Osteoblast (primary cell): Measurements from ENCODE around the gene CFL1. TPM values are rescaled to one million over a fixed set of nuclear protein-coding genes. Genes with fewer than 3 reads are reported as not detected.

Source experiments
- DNase-seq: peaks from one replicate; pipeline ENCODE4 v3.0.0; 2011; ENCODE audit warnings: low spot score, mixed read lengths; ENCODE audit not compliant: insufficient read length; ENCODE audit errors: missing footprints
- H2AFZ ChIP-seq: 2 replicates; pipeline ENCODE4 v1.6.0; 2011; ENCODE audit warnings: mild to moderate bottlenecking, low read length
- H3K27ac ChIP-seq: 2 replicates; pipeline ENCODE4 v1.5.1; 2011; ENCODE audit warnings: mild to moderate bottlenecking, low read depth, low read length, moderate library complexity
- H3K27me3 ChIP-seq: 2 replicates; pipeline ENCODE4 v1.6.0; 2012; ENCODE audit warnings: mild to moderate bottlenecking, control low read depth, inconsistent platforms, low read length, moderate library complexity; ENCODE audit not compliant: insufficient read depth
- H3K36me3 ChIP-seq: 2 replicates; pipeline ENCODE4 v1.5.1; 2011; ENCODE audit warnings: mild to moderate bottlenecking, low read length, control low read depth, moderate library complexity; ENCODE audit not compliant: insufficient read depth
- H3K4me1 ChIP-seq: 2 replicates; pipeline ENCODE4 v1.5.1; 2011; ENCODE audit warnings: mild to moderate bottlenecking, low read length, control low read depth, moderate library complexity; ENCODE audit not compliant: insufficient read depth
- H3K4me2 ChIP-seq: 2 replicates; pipeline ENCODE4 v1.6.0; 2011; ENCODE audit warnings: mild to moderate bottlenecking, low read length; ENCODE audit not compliant: insufficient read depth
- H3K4me3 ChIP-seq: fragments of 200-600 bp; sonication (generic); 3 replicates; pipeline ENCODE4 v1.5.1; 2012; ENCODE audit warnings: mild to moderate bottlenecking, low read length, inconsistent platforms; ENCODE audit not compliant: insufficient read depth
- H3K79me2 ChIP-seq: 2 replicates; pipeline ENCODE4 v1.6.0; 2012; ENCODE audit warnings: mild to moderate bottlenecking, low read length, control low read depth, inconsistent platforms; ENCODE audit not compliant: insufficient read depth
- H3K9me3 ChIP-seq: 2 replicates; pipeline ENCODE4 v1.5.1; 2011; ENCODE audit warnings: low read depth, low read length, control low read depth
- H4K20me1 ChIP-seq: 2 replicates; pipeline ENCODE4 v1.6.0; 2012; ENCODE audit warnings: mild to moderate bottlenecking, low read length, control low read depth; ENCODE audit not compliant: insufficient read depth
- CTCF ChIP-seq: IDR thresholded peaks from 2 replicates; pipeline ENCODE4 v1.5.1; 2011; ENCODE audit warnings: mild to moderate bottlenecking, low read depth, low read length, moderate library complexity; ENCODE audit errors: extremely low read depth
- total RNA-seq: library from RNA; depleted of rRNA; stranded (reverse); fragments of >200 nt; gene quantifications from 2 replicates; pipeline ENCODE4 v1.2.3, GENCODE V29; 2012

Gene CFL1
- total RNA-seq, 1 donor, result 704 TPM

GRCh38 chr11:65898656-65899355 lies 40.8 kb upstream of the CFL1 start:
- Histone ChIP-seq H3K9me3 (no peaks in the 10 kb centered on the region), H3K27me3 (no peaks in the 10 kb centered on the region), H3K27ac (peak overlapping the region; percentile 95), H4K20me1 (peaks cover 30% of the 10 kb centered on the region), H3K4me1 (peaks cover 71% of the 10 kb centered on the region), H3K79me2 (peaks cover 66% of the 10 kb centered on the region), H2AFZ (no peak overlapping the region), H3K4me3 (peak overlapping the region; percentile 95), H3K4me2 (peak overlapping the region; percentile 81), H3K36me3 (peaks cover 37% of the 10 kb centered on the region)
- TF ChIP-seq CTCF, result no peak
- no peak for DNase-seq

- Histone ChIP-seq H3K4me2 (peak overlapping the region; percentile 81), H3K27me3 (no peaks in the 10 kb centered on the region), H4K20me1 (peaks cover 46% of the 10 kb centered on the region), H3K4me3 (peak overlapping the region; percentile 95), H3K4me1 (peaks cover 71% of the 10 kb centered on the region), H2AFZ (no peak overlapping the region), H3K79me2 (peaks cover 80% of the 10 kb centered on the region), H3K27ac (peak overlapping the region; percentile 86), H3K36me3 (peaks cover 53% of the 10 kb centered on the region), H3K9me3 (no peaks in the 10 kb centered on the region)
- TF ChIP-seq CTCF, result no peak
- peak; percentile 69 for DNase-seq
Observed at GRCh38 chr11:65897020-65897471, 39.1 kb upstream of the CFL1 start.

GRCh38 chr11:65896034-65896999 lies 38.3 kb upstream of the CFL1 start:
- peak overlapping the region; percentile 81 for H3K4me2 ChIP-seq
- H2AFZ ChIP-seq, result no peak overlapping the region
- H3K79me2 ChIP-seq, result peaks cover 86% of the 10 kb centered on the region
- H3K4me1 ChIP-seq, result peaks cover 74% of the 10 kb centered on the region
- no peaks in the 10 kb centered on the region for H3K27me3 ChIP-seq
- TF ChIP-seq CTCF, result no peak
- peaks cover 58% of the 10 kb centered on the region for H3K36me3 ChIP-seq
- DNase-seq, result peak; percentile 87
- H3K4me3 ChIP-seq, result peak overlapping the region; percentile 95
- H3K9me3 ChIP-seq, result no peaks in the 10 kb centered on the region
- H4K20me1 ChIP-seq, result peaks cover 53% of the 10 kb centered on the region
- H3K27ac ChIP-seq, result peak overlapping the region; percentile 86
